GM18868 (cell line): ENCODE data around the gene CCDC39.
A peak's percentile ranks its signal among the peaks of the same experiment; 100 is the strongest.
"Not testable (repeated sequence)": the region's sequence is repeated elsewhere in the genome, so short reads cannot be mapped to it uniquely, and the experiment has no call there.

ENCODE experiments used
- ATAC-seq: cut with Tn5 transposase; IDR thresholded peaks from one replicate; pipeline ENCODE4 v1.9.1; 2021; ENCODE audit warnings: mild to moderate bottlenecking, moderate library complexity; ENCODE audit not compliant: unreplicated experiment

The CCDC39 gene

GRCh38 chr3:180626844-180627243, 52.4 kb downstream of the CCDC39 start:
- peak; percentile 96 for ATAC-seq

GRCh38 chr3:180624714-180625113, 54.6 kb downstream of the CCDC39 start:
- peak; percentile 61 for ATAC-seq

- no peak for ATAC-seq
Observed at GRCh38 chr3:180619723-180620122, 59.6 kb downstream of the CCDC39 start.

- ATAC-seq: not testable (repeated sequence)
Observed at GRCh38 chr3:180618563-180618962, 60.7 kb downstream of the CCDC39 start.

- no peak for ATAC-seq
Observed at GRCh38 chr3:180617049-180617448, 62.2 kb downstream of the CCDC39 start.

- no peak for ATAC-seq
Observed at GRCh38 chr3:180615954-180616353, 63.3 kb downstream of the CCDC39 start.

- ATAC-seq: no peak
Observed at GRCh38 chr3:180612364-180612763, 66.9 kb downstream of the CCDC39 start.

GRCh38 chr3:180611006-180611405, 68.3 kb downstream of the CCDC39 start:
- no peak for ATAC-seq

- ATAC-seq: peak; percentile 97
Observed at GRCh38 chr3:180601688-180602666, 77.3 kb downstream of the CCDC39 start, which contains the start of gene TTC14. TTC14 (plus strand) TSS chr3:180602163; CDS start chr3:180602262, 99 bp downstream.

GRCh38 chr3:180600473-180600872, 78.8 kb downstream of the CCDC39 start:
- ATAC-seq: no peak

GRCh38 chr3:180595559-180595935, 83.7 kb downstream of the CCDC39 start:
- no peak for ATAC-seq

GRCh38 chr3:180594631-180595558, 84.4 kb downstream of the CCDC39 start:
- ATAC-seq: peak; percentile 74

- not testable (repeated sequence) for ATAC-seq
Observed at GRCh38 chr3:180593631-180594030, 85.7 kb downstream of the CCDC39 start.

- ATAC-seq: no peak
Observed at GRCh38 chr3:180590396-180590795, 88.9 kb downstream of the CCDC39 start.

- no peak for ATAC-seq
Observed at GRCh38 chr3:180580934-180581333, 98.4 kb downstream of the CCDC39 start.

- ATAC-seq: no peak
Observed at GRCh38 chr3:180575571-180575970, 103.7 kb downstream of the CCDC39 start.

- peak; percentile 92 for ATAC-seq
Observed at GRCh38 chr3:180571831-180572598, 107.3 kb downstream of the CCDC39 start.

GRCh38 chr3:180570238-180570637, 109.1 kb downstream of the CCDC39 start:
- ATAC-seq: no peak

GRCh38 chr3:180564676-180565075, 114.6 kb downstream of the CCDC39 start:
- ATAC-seq: no peak
